Stimulated activated CD8-positive, alpha-beta memory T cell treated with anti-CD3 and anti-CD28 coated beads, Interleukin-2, amount 100 ng/mL, for 1 hour (primary cell): ENCODE data around the gene CADM4.
"Not testable (repeated sequence)": the region's sequence is repeated elsewhere in the genome, so short reads cannot be mapped to it uniquely, and the experiment has no call there.

ENCODE experiments used
- DNase-seq, 2 donors: peaks; one replicate each; pipeline ENCODE4 v3.0.0-alpha.2; 2020; ENCODE audit warnings: low read depth in 2 of 2

Gene CADM4, protein sequence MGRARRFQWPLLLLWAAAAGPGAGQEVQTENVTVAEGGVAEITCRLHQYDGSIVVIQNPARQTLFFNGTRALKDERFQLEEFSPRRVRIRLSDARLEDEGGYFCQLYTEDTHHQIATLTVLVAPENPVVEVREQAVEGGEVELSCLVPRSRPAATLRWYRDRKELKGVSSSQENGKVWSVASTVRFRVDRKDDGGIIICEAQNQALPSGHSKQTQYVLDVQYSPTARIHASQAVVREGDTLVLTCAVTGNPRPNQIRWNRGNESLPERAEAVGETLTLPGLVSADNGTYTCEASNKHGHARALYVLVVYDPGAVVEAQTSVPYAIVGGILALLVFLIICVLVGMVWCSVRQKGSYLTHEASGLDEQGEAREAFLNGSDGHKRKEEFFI

DNA sequence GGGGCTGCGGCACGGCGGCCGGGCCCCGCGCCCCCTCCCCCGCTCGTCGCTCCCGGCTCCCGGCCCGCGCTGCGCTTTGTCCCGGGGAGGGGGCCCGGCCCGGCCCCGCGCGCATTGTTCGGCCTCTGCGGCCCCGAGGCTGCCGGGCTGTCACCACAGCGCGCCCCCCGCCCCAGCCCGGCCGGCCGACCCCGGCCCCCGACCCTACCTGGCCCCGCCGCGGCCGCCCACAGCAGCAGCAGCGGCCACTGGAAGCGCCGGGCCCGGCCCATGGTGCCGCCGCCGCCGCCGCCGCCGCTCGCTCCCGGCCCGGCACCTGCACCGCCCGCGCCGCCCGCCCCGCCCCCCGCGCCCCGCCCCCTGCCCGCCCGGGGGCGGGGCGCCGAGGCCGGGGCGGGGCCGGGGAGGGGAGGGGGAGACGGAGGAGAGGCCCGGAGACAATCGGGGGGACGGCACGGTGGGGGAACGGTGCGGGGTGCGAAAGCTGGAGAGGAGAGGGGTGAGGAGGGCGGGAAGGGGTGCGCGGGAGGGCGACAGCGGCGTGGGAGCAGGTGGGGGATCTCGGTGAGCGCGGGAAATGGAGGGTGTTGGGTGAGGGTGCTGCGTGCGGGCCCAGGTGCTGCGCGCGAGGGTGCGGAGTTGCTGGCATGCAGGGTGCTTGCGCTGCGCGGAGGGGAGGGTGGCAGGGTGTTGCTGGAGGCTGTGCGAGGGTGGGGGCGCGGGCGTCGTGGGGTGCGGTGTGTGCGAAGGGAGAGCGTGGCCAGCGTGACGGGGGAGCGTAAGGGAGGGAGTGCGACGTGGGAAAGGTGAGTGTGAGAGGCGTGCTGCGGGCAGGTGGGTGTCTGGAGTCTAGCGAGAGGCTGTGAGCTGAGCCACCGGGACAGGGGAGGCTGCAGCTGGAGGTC is at the start of gene CADM4:
Gene CADM4, minus strand, starts transcription at position 332 of the 905 bp plus-strand sequence. Its CDS starts 60 bp downstream, at position 272.
- peak in 1 of 2 donors; percentile 16 for DNase-seq

DNA sequence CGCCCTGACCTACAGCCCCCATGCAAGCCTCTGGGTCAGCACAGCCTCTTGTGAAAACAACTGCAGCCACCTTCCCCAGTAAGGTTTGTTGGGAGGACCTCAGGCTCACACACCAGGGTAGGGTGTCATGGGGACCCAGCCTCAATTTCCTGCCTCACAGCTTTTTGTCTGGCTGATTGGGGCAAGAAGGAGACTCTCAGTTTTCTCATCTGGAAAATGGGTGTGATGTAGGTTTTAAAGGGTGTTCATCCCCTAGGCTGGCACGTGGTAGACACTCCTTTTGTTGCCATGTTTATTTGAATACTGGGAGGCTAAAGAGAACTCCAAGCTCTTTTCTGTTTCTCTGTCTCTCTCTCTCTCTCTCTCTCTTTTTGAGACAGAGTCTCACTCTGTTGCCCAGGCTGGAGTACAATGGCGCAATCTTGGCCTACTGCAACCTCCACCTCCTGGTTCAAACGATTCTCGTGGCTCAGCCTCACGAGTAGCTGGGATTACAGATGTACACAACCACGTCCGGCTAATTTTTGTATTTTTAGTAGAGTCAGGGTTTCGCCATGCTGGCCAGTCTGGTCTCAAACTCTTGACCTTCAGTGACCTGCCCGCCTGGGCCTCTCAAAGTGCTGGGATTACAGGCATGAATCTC is 48.5 kb upstream of the CADM4 start:
- no peak for DNase-seq

DNA sequence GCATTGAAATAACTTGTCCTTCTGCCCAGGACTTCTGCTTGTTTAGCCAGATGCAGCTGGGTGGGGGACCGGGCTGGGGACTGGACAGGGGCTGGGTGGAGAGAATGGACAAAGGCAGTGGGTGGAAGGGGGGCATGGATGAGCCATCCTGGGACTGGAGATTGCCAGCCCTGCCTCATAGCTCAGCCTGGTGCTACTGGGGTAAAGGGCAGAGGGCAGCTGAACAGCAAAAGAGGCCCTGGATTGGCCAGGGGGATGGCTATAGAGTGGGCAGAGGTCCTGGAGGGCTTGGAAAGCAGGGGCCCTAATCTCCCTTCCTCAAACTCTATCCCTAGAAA is 48.0 kb upstream of the CADM4 start:
- no peak for DNase-seq

DNA sequence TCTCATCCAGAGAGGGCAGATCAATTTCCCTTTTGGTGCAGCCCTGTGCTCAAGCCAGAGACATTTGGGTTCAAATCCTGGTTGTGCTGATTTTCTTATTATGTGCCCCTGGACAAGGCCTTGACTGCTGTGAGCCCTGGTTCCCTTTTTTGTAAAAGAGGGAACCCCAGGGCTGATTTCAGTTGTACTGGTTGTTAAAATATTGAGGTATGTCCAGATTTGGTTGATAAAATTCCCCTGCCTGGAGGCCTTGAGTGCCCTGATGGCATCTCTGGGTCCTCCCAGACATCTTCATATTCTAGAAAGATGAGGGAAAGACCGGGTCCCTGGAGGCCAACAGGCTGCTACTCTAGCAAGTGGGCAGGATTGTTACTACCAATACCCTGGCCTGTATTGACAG is 44.7 kb upstream of the CADM4 start:
- DNase-seq: no peak

DNA sequence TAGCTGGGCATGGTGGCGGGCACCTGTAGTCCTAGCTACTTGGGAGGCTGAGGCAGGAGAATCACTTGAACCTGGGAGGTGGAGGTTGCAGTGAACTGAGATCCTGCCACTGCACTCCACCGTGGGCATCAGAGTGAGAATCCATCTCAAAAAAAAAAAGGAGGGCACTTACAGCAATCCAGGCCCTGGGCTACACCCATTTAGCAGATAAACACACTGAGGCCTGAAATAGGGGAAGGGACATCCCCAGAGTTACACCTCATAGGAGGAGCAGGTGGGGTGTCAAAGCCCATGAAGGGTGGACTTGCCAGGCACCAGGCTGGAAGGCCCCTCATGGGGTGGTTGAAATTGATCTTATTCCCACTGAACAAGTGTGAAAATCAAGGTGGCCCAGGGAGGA is 44.3 kb upstream of the CADM4 start:
- DNase-seq: no peak

DNA sequence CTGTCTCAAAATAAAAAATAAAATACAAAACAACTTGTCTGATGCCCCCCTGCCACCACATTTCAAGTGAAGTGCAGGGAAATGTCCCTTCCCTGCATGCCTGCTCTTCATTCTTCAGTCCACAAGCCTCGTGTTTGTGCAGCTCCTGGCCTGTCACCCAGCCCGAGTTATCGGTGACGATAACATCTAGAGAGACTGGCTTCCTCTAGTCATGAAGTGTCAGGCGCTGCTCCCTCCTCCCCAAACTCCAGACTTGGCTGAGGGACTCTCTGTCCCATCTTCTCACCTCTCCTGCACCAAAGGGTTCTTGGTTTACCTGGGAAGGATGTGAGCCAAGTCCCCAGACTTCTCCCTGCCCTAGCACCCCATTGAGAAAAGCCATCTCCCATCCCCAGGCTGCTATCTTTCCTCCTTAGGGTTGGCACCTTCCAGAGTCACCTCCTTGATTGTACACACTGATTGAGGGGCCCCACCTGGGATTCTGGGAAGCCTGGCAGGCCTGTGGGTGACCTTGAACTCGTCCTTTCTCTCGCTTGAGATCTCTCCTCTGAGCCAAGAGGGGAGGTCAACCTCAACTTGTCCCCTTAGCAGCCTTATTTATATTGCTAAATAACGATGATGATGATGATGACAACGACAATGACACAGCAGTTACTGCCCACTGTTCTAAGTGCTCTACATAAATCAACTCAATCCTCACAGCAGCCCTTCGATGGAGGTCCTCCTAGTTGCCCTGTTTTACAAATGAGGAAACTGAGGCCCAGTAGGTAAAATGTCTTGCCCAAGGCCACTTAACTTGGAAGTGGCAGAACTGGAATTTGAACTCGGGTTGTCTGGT is 43.4 kb upstream of the CADM4 start:
- no peak for DNase-seq

DNA sequence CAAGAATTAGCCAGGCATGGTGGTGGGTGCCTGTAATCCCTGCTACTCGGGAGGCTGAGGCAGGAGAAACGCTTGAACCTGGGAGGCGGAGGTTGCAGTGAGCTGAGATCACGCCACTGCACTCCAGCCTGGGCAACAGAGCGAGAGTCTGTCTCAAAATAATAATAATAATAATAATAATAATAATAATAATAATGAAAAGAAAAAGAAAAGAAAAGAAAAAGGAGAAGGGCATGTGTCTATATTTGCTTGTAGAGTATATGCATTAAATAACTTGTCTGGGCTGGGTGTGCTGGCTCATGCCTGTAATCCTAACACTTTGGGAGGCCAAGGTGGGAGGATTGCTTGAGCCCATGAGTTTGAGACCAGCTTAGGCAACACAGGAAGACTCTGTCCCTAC is 42.6 kb upstream of the CADM4 start:
- not testable (repeated sequence) for DNase-seq

DNA sequence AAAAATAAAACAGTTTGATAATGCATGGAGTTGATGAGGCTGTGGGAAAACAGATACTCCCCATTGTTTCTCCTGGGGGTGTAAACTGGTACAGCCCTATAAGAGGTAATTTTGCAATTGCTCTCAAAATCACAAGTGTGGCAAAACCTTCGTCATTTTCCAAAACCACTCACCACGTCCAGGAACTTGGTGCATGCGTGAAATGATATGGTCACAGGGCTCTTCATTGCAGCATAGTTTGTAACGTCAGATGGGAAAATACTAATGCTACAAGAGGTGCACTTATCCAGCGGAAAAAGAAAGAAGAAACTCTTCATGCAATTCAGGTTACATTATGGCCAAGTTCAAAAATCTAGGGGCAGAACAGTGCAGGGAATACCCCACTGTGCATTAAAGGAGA is 42.2 kb upstream of the CADM4 start:
- DNase-seq: no peak

DNA sequence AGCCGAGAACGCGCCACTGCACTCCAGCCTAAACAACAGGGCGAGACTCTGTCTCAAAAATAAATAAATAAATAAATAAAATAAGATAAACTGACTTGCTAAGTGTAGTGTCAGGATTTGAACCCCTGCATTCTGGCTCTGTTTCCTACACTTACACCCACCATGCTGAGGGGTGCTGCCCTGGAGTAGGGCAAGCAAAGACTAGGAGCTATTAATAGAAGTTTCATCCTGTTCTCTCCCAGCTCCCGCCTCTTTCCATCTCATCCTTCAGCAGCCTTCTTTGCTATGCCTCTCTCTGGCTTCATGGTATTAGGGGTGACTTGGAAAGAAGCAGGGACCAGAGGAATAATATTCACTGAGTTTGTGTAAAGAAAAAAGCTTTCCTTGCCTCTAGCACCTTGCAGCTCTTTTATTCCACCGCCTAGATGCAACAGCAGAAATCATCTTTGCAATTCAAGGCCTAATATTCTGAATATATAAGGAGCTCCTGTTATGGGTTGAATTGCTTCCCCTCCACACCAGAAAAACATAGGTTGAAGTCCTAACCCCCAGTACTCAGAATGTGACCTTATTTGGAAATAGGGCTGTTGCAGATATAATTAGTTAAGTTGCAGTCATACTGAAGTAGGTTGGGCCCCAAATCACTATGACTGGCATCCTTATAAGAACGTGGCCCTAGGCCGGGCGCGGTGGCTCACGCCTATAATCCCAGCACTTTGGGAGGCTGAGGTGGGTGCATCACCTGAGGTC is 39.0 kb upstream of the CADM4 start:
- DNase-seq: no peak

DNA sequence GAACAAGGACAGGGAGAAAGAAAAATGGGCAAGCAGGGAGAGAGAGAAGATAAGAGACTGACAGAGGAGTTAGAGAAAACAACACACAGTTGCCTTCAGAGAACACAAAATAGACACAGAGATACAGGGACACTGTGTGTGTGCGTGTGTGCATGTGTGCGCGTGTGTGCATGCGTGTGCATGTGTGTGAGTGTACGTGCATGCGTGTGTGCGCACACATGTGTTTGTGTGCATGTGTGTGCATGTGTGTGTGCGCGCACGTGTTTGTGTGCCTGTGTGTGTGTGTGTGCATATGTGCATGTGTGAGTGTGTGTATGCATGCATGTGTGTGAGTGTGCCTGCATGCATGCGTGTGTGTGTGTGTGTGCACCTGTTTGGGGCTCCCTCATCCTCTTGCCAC is 36.3 kb upstream of the CADM4 start:
- DNase-seq: no peak

DNA sequence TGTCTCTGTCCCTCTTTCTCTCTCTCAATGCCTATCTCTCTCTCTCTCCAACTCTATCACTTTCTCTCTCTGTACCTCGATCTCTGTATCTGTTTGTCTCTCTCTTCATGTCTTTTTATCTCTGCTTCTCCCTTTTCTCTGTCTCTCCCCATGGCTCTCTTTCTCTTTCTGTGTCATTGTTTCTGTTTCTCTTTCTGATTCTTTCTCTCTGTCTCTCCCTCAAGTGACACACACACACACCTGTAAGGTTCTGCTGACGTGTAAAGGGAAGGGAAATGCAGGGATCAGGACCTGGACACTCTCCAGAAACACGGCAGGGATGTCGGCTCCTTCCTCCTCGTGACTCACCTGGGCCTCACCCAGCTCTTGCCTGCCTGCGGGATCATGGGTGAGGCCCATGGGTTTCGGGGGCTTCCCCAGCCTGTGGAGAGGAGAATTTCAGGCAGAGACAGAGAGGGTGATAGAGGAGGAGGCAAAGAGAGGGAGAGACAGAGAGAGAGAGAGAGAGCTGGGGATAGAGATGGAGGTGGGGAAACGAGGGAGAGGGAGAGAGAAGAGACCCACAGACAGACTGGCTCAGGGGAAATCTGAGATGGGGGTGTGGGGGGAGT is 35.7 kb upstream of the CADM4 start:
- no peak for DNase-seq

DNA sequence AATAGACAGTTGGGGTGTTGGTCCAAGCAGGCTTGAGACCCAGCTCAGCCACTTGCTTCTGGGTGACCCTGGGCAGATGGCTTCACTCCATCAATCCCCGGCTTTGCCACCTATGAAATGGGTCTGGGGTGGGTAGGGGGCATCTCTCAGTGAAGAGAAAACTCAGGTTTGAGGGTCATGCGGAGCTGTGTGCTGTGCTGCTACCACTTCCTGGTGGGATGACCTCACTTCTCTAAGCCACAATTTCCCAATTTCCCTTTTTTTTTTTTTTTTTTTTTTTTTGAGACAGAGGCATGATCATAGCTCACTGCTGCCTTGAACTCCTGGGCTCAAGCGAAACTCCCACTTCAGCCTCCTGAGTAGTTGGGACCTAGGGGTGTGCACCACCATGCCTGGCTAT is 34.9 kb upstream of the CADM4 start:
- DNase-seq: no peak

DNA sequence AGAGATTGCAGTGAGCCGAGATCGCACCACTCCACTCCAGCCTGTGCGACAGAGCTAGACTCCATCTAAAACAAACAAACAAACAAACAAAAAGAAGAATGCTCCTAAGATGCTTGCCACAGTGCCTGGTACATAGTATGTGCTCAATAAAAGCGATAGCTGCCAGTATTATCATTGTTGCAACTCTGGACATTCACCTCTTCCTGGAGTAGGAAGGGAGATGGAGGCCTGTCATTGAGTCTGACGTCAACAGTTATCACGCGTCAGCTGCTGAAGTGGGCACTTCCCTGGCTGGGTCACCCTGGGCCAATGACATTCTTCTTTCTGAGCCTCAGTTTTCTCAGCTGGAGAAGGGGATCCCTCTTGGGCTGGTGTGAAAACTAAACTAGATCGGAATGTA is 34.5 kb upstream of the CADM4 start:
- no peak for DNase-seq

DNA sequence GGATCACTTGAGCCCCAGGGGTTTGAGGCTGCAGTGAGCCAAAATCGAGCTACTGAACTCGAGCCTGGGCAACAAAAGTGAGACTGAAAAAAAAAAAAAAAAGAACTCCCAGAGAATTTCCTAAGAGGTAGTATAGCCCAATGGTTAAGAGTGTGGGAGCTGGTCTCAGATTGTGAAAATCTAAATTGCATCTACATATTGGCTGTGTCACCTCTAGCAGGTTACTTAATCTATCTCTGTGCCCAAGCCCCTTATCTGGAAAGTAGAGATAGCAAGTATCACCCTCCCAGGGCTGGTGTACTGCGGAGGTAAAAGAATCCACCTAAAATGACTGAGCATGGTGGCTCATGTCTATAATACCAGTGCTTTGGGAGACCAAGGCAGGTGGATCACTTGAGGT is 34.0 kb upstream of the CADM4 start:
- DNase-seq: no peak

DNA sequence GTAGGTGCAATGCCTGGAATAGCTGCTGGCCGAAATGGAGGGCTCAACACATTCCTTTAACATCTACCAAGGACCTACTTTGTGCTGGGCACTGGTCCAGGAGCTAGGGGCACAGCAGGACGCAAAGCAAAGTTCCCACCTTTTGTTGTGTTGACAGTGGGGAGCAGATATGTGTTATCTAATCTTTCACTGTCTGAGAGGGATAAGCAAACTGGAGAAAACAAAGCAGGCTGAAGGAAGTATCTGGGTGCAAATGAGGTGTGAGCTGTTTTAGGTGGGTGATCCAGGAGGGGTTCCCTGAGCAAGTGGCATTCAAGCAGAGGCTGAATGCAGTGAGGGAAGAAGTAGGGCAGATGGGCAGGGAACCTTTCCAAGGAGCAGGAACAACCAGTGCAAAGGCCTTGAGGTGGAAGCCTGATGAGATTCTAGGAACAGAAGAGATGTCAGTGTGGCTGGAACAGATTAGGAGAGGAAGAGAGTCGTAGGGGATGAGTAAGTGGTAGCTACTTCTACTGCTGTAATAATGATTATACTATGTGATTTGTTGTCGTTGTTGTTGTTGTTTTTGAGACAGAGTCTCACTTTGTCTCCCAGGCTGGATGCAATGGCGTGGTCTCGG is 32.5 kb upstream of the CADM4 start:
- DNase-seq: no peak

DNA sequence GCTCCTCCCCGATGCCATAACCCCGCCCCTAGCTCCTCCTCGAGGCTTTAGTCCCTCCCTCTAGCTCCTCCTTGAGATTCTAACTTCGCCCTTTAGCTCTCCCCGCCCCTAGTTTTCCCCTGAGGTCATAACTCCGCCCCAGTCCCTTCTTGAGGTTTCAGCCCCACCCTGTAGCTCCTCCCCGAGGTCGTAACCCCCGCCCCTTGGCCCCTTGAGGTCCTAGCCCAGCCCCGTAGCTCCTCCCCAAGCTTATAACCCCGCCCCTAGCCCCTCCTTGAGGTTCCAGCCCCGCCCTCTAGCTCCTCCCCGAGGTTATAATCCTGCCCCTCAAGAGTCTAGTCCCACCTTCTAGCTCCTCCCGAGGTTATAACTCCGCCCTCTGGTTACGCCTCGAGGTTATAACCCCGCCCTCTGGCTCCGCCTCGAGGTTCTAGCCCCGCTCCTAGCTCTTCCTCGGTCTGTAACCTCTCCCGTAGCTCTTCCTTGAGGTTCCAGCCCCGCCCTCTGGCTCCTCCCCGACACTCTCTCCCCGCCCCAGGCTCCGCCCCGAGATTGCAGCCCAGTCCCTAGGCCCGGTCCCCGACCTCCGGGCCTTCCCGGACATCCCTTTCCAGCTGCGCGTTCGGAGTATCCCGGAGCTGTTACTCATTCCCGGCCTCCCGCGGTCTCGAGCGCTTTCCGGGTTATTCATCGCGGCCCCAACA is 28.9 kb upstream of the CADM4 start:
- DNase-seq: peak; percentile 79 to 88

DNA sequence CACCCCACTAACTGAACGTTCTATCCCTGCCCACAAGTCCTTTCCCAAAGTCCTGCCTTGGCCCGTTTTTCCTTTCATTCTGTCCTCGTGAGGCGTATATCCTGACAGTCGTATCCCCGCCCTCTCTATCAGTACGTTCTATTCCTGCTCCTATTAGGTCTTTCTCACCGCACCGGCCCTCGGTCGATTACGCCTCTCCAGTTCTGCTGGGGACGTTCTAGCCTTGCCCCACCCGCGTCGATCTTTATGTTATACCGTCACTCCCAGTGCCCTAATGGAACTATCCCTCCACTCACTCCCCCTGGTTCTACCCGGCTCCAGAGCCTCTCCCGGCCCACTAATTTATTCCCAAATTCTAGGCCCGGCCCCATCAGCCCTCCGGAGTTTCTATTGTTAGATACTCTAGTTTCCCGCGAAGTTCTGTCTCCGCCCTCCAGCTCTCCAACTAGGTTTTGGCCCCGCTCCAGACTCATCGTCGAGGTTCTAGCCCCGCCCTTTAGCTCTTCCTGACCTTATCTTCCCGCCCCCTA is 28.3 kb upstream of the CADM4 start:
- no peak for DNase-seq

DNA sequence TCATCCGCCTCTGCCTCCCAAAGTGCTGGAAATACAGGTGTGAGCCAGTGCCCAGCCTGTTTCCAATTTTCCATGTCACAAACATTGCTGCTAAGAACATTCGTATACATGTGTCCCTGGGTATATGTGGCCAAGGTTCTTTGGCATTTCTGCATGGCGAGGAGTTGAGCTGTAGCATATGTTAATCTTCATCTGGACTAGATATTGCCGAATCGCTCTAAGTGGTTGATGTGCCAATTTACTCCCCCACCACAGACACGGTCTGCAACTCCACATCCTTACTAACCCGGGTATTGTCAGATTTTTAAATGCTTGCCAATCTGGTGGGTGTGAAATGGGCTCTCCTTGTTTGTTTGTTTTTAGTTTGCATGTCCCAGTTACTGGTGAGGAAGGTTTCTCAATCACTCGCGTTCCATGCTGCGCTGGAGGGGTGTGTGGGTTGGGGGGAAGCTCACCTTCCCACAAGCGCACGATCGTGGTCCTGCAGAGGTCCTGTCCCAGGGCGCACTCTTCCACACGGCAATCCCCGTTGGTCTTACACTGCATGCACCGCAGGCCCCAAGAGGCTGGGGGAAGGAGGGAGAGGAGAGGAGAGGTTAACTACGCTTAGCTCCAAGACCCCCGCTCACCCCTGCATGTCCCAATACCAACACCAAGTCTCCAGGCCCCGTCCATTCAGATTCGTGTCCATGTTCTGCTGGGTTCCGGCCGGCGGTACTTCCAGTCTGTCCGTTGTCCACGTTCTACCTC is 27.7 kb upstream of the CADM4 start:
- no peak for DNase-seq
